Measurements from ENCODE around the gene IGSF23.

- TF ChIP-seq CTCF (conservative IDR thresholded peaks at IDR 0.05; ENCODE audit: low read depth, low read length) (no peak), EZH2 (IDR thresholded peaks at IDR 0.05; ENCODE audit: borderline replicate concordance, low read depth, low read length, poor library complexity, severe bottlenecking) (no peak)
These were observed 45.6 kb upstream of the IGSF23 start for GRCh38 chr19:44567745-44568144.
